NCI-H2081 treated with DMSO at 0.1 percent for 48 hours (cell line): ENCODE results near the gene POU2AF1.

Experiments used
- DNase-seq: peaks from one replicate; lab custom pipeline; 2025; lab: John Stamatoyannopoulos, UW

The POU2AF1 gene

DNA sequence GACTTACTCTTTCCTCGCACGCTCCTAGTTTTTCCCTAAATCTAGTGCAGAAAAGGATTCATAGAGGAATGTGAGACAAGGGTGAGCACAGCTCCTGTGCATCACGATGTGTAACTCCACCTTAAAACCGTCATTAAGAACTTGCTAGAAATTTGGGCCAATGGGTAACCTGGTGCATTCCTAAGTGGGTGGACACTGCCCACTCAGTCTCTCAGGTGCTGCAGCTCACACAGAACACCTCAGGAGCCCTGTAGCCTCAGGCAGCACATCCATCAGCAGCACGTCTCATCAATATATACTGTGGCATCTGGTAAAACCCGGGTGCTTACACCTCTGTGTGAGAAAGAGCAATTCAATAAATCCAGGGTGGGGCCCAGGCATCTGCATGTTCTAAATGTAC, 68.4 kb downstream of the POU2AF1 start:
- no peak for DNase-seq

DNA sequence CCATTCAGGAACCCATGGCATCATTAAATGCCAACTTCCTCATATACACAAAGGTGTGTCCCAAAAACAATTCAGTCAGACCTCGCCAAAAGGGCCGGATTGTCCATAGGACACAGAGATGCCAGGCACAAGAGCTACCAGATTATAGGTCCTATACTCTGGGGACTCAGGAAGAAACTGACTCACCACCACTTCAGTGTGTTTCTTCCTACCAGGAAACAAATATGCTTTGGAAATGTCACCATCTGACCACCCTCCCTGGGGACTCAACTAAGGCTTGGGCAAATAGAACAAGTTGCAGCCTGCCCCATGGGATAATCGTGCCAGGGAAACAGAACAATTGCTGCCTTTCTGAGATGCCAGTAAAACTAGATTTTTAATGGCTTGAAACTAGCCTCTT, 69.0 kb downstream of the POU2AF1 start:
- peak; percentile 82 for DNase-seq

DNA sequence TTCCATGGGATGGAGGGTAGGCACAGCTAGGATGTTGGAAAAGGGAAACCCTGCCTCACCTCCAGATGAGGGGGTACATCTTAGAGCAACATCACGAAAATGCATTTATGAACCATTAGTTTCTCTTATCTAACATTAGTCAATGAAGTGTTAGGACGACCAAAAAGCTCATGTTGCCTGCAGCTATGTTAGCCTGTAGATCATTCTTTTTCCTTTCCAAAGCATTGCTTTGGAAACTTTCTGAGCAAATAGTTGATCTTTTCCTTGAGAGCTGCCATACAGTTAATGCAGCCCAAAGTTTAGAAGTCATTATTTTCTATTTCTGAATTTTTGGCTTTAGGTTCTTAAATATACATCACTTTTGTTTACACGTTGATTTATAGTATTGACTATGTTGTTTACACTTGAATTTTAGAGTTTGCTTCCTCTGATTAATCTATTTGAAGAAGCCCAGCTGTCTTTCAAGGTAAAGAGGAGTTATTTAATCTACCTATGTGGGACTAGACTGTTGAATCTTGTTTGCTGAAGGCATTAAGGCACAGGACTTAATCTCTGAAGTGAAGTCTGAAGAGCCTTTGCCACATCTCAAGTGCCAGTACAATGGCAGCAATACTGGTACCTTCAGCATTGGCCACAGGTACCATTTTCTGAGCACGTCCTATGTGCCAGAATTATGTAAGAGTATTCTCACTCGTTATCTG, 69.7 kb downstream of the POU2AF1 start:
- no peak for DNase-seq

DNA sequence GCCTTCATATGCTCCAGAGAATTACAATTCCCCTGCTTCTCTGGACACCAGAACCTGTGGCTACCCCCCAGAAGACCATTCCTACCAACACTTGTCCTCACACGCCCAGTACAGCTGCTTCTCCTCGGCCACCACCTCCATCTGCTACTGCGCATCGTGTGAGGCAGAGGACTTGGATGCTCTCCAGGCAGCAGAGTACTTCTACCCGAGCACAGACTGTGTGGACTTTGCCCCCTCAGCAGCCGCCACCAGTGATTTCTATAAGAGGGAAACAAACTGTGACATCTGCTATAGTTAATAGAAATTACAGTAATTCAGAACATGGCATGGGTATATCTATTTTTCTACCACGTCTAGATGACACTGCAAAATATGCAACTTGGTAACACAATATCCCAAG, 70.9 kb downstream of the POU2AF1 start:
- DNase-seq = peak; percentile 96

DNA sequence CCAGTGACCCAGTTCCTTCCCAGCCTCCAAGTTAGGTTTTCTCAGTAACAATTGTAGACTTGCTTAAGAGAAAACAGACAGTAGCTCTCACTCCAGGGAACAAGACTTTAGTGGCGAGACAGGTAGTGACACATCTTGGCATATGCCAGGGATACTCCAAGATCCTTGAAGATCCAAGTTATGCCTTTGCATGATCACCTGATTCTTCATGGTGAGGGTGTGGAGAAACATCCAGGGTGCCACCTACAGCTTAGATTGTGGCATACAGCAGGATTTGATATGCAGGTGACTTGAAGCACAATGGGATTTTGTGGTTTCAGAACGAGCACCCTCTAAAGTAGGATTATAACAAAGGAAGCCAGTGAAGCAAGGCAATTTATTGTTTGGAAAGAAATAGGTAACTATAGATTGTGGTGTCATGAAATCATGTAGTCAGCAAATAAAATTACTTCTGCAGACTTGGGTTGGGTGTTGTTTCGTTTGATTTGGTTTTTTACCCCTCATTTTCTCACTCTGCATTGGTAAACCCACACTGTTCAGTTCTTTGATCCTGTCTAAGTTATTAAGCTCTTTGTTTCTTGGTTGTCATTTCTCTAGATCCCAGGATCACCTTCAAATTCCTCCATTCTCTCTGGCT, 71.5 kb downstream of the POU2AF1 start:
- DNase-seq = peak; percentile 78

DNA sequence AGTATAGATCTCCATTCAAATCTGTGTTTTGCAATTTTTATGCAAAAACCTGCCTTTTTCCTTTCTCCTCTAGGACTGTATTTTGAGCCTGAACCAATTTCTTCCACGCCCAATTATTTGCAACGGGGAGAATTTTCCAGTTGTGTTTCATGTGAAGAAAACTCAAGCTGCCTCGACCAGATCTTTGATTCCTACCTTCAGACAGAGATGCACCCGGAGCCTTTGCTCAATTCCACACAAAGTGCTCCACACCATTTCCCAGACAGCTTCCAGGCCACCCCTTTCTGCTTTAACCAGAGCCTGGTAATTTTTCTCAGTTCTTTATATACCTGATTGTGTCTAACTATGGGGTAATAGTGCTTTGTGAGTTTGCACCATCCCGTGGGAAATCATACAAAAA, 72.8 kb downstream of the POU2AF1 start:
- DNase-seq = no peak

DNA sequence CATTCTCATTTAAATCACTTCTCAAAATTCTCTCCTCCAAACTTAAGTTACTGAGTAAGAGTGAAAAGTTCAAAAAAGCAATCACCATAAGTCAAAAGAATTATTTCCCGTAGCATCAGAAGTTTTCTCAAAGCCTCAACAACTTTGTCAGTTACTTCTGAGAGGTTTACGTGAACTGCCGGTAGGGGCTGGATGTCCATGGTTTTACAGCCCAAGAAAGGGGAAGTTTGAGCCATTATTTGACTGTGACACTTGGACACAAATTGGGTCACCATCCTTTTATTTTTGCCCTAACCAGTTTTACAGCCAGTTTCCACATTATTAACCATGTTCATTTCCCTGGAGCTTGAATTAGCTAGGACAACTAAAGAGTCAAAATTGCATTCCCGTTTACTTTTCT, 73.2 kb downstream of the POU2AF1 start:
- DNase-seq = no peak

DNA sequence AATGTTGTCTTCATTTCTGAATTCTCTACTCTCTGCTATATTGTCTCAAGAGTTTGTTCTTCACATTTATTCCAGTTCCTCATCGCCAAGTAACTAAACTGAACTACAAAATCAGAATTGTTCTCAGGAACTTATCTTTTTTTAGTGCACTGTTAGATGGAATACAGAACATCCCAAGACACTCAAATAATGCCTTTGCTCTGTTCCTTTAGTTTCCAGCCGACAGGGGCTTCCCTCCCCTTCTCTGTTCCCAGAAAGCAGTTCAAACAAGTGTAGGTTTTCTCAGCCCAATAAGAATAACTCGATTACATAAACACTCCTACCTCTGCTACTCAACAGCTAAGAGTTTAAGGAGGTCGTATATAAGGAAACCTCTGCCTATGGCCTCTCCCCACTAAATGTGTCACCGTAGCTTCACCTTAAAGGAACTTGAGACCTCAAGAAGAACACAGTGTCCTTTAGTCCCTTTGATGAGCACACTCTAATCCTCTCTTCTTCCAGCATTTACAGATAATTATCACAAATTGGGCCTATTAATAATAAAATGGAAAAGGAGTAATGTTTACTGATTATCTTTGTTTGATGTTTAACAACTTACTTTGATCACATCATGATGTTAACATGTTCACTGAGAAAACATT, 73.8 kb downstream of the POU2AF1 start:
- DNase-seq = no peak

DNA sequence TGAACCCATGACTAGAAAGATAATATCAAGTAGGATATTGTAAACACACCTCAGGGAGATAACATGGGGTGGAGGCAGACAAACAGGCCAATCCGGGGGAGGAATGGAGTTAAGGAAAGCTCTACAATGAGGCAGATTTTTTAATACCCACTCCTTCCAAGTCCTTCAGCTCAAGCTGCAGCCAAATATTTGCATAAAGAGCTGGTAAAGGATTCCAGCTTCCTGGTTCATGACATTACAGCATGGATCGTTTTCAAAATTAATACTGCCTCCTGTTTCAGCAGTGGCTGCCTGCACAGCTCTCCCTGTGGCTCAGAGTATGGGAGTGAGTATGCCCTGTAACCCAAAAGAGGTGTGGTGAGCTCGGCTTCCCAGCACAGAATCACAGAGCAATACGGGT, 75.6 kb downstream of the POU2AF1 start:
- DNase-seq = peak; percentile 85

DNA sequence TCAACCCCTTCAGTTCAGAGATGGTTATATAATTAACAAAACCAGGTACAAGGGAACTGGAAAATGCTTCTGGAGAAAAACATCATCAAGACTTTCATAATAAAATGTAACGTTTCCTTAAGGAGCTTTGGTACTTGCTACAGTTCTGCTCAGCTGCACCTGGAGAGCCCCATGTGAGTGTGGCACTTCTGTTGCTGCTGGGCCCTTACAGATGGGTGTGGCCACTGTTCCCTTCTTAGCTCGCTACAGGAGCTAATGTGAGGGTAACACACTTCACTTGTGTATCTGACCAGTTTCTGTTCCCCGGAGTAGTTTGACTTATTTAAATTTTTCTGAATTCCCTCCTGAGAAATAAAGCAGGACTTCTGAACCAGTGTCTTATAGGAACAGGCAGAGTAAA, 76.8 kb downstream of the POU2AF1 start:
- no peak for DNase-seq
